WTC11 (cell line): ENCODE measurements around the gene RXRA. TPM values are rescaled to one million over a fixed set of nuclear protein-coding genes. Genes with fewer than 3 reads are reported as not detected.

Experiments
- ATAC-seq: fragments of 200-7000 bp; cut with Tn5 transposase; 2 replicates; pipeline ENCODE4 v1.10.0; 2021; ENCODE audit warnings: mild to moderate bottlenecking, moderate library complexity
- CTCF ChIA-PET: fragments of 300-600 bp; sonication (Branson Sonifier 250); formaldehyde crosslinking; loops from one replicate; lab custom pipeline; 2021; ENCODE audit warnings: antibody characterized with exemption; lab: Charles Lee
- POLR2A ChIA-PET: fragments of 350-600 bp; sonication (Branson Sonifier 250); formaldehyde crosslinking; loops from one replicate; lab custom pipeline; 2021; ENCODE audit warnings: antibody characterized with exemption; lab: Charles Lee
- DNase-seq: peaks from one replicate; pipeline ENCODE4 v3.0.0; 2021; ENCODE audit warnings: low spot score
- H3K27ac Mint-ChIP-seq: 2 replicates; pipeline ENCODE4 v1.8.0; 2021; ENCODE audit warnings: mixed read lengths
- H3K27me3 Mint-ChIP-seq: 2 replicates; pipeline ENCODE4 v1.8.0; 2021; ENCODE audit warnings: low read depth, mild to moderate bottlenecking, moderate library complexity, mixed read lengths
- H3K36me3 Mint-ChIP-seq: 2 replicates; pipeline ENCODE4 v1.8.0; 2021; ENCODE audit warnings: mixed read lengths
- H3K4me1 Mint-ChIP-seq: 2 replicates; pipeline ENCODE4 v1.8.0; 2022; ENCODE audit warnings: mixed read lengths
- H3K4me3 Mint-ChIP-seq: 2 replicates; pipeline ENCODE4 v1.8.0; 2021; ENCODE audit warnings: mild to moderate bottlenecking, moderate library complexity, mixed read lengths
- H3K9me3 Mint-ChIP-seq: 2 replicates; pipeline ENCODE4 v1.8.0; 2021; ENCODE audit warnings: mixed read lengths
- CBFB ChIP-seq: sonication (generic); formaldehyde crosslinking; IDR thresholded peaks from 2 replicates; pipeline ENCODE4 v1.8.1; 2022; ENCODE audit warnings: mild to moderate bottlenecking, low read depth, missing genetic modification reagents
- ESRRA ChIP-seq: sonication (generic); formaldehyde crosslinking; IDR thresholded peaks from 2 replicates; pipeline ENCODE4 v1.8.1; 2022; ENCODE audit warnings: mild to moderate bottlenecking, missing genetic modification reagents, borderline replicate concordance
- FOXJ3 ChIP-seq: sonication (generic); formaldehyde crosslinking; IDR thresholded peaks from 2 replicates; pipeline ENCODE4 v1.9.0; 2021; ENCODE audit warnings: missing genetic modification reagents, mild to moderate bottlenecking, borderline replicate concordance
- FOXP1 ChIP-seq: sonication (generic); formaldehyde crosslinking; IDR thresholded peaks from 2 replicates; pipeline ENCODE4 v1.8.0; 2022; ENCODE audit warnings: missing genetic modification reagents, mild to moderate bottlenecking, moderate library complexity, borderline replicate concordance
- FOXP4 ChIP-seq: sonication (generic); formaldehyde crosslinking; IDR thresholded peaks from 2 replicates; pipeline ENCODE4 v1.8.0; 2022; ENCODE audit warnings: mild to moderate bottlenecking, missing genetic modification reagents
- GRHL2 ChIP-seq: fragments of 250-450 bp; sonication (Bioruptor Pico); IDR thresholded peaks from 2 replicates; pipeline ENCODE4 v1.8.0; 2022; ENCODE audit warnings: mild to moderate bottlenecking, moderate library complexity; ENCODE audit not compliant: insufficient replicate concordance, severe bottlenecking
- HMGXB4 ChIP-seq: sonication (generic); formaldehyde crosslinking; IDR thresholded peaks from 2 replicates; pipeline ENCODE4 v1.8.1; 2023; ENCODE audit warnings: mild to moderate bottlenecking, moderate library complexity, missing genetic modification reagents
- MAX ChIP-seq: sonication (generic); formaldehyde crosslinking; IDR thresholded peaks from 2 replicates; pipeline ENCODE4 v1.8.0; 2022; ENCODE audit warnings: mild to moderate bottlenecking, missing genetic modification reagents
- MLX ChIP-seq: sonication (generic); formaldehyde crosslinking; IDR thresholded peaks from 2 replicates; pipeline ENCODE4 v1.8.1; 2023; ENCODE audit warnings: mild to moderate bottlenecking, missing genetic modification reagents, moderate library complexity
- NR2C2 ChIP-seq: sonication (generic); formaldehyde crosslinking; IDR thresholded peaks from 2 replicates; pipeline ENCODE4 v1.8.0; 2022; ENCODE audit warnings: mild to moderate bottlenecking, missing genetic modification reagents
- PRDM15 ChIP-seq: sonication (generic); formaldehyde crosslinking; IDR thresholded peaks from 2 replicates; pipeline ENCODE4 v1.8.0; 2022; ENCODE audit warnings: missing genetic modification reagents
- SP1 ChIP-seq: sonication (generic); formaldehyde crosslinking; conservative IDR thresholded peaks from 2 replicates; pipeline ENCODE4 v1.8.1; 2022; ENCODE audit warnings: missing genetic modification reagents
- USF1 ChIP-seq: sonication (generic); formaldehyde crosslinking; IDR thresholded peaks from 2 replicates; pipeline ENCODE4 v1.8.0; 2022; ENCODE audit warnings: mild to moderate bottlenecking, missing genetic modification reagents
- ZNF425 ChIP-seq: fragments of 250-450 bp; sonication (Bioruptor Pico); conservative IDR thresholded peaks from 2 replicates; pipeline ENCODE4 v1.9.0; 2021; ENCODE audit warnings: mild to moderate bottlenecking
- ZNF671 ChIP-seq: fragments of 250-450 bp; sonication (Bioruptor Pico); IDR thresholded peaks from 2 replicates; pipeline ENCODE4 v1.8.0; 2021; ENCODE audit warnings: mild to moderate bottlenecking
- total RNA-seq: library from RNA; stranded (reverse); gene quantifications from 3 replicates; pipeline ENCODE4 v1.2.3, GENCODE V29; 2021

The RXRA gene
- total RNA-seq, 1 experiment from 2014 or later, result 27.5 TPM

- POLR2A ChIA-PET, result no interaction called here
- H3K4me1 Mint-ChIP-seq, result no peaks in the 10 kb centered on the region
- H3K9me3 Mint-ChIP-seq, result no peaks in the 10 kb centered on the region
- DNase-seq, result no peak
- no peak overlapping the region for H3K4me3 Mint-ChIP-seq
- CTCF ChIA-PET, result no interaction called here
- H3K27ac Mint-ChIP-seq, result no peak overlapping the region
- no peaks in the 10 kb centered on the region; the same call in 1 of the 2 replicates for H3K27me3 Mint-ChIP-seq
- no peak for ATAC-seq
- no peak for TF ChIP-seq FOXP4
- TF ChIP-seq CBFB (CRISPR knock-in tag), result no peak
- no peaks in the 10 kb centered on the region for H3K36me3 Mint-ChIP-seq
Observed at GRCh38 chr9:134476272-134476941, 150.2 kb downstream of the RXRA start.

- POLR2A ChIA-PET, result no interaction called here
- no peak for ATAC-seq
- TF ChIP-seq FOXJ3 (CRISPR knock-in tag), result no peak
- no peak for TF ChIP-seq GRHL2 (CRISPR knock-in tag)
- no peak for TF ChIP-seq NR2C2 (CRISPR knock-in tag)
- no peak for TF ChIP-seq ZNF425 (CRISPR knock-in tag)
- TF ChIP-seq USF1 (CRISPR knock-in tag), result no peak
- TF ChIP-seq MAX (CRISPR knock-in tag), result no peak
- no peak for TF ChIP-seq MLX
- TF ChIP-seq PRDM15 (CRISPR knock-in tag), result no peak
- no peak for TF ChIP-seq ZNF671
- TF ChIP-seq HMGXB4 (CRISPR knock-in tag), result no peak
- no peak for TF ChIP-seq SP1 (CRISPR knock-in tag)
- no peak for TF ChIP-seq ESRRA (CRISPR knock-in tag)
- no peak for TF ChIP-seq FOXP1 (CRISPR knock-in tag)
- TF ChIP-seq, all 79 proteins: peak for 0
- no peak overlapping the region for H3K27ac Mint-ChIP-seq
- H3K4me1 Mint-ChIP-seq, result no peaks in the 10 kb centered on the region
- no peaks in the 10 kb centered on the region; the same call in 1 of the 2 replicates for H3K27me3 Mint-ChIP-seq
- no peak overlapping the region for H3K4me3 Mint-ChIP-seq
- CTCF ChIA-PET, result no interaction called here
- H3K9me3 Mint-ChIP-seq, result no peaks in the 10 kb centered on the region
- DNase-seq, result no peak
- H3K36me3 Mint-ChIP-seq, result no peaks in the 10 kb centered on the region
Observed at GRCh38 chr9:134476942-134477335, 150.7 kb downstream of the RXRA start.
